H1 (cell line): ENCODE measurements around the gene ZNF471. TPM values are rescaled to one million over a fixed set of nuclear protein-coding genes. Genes with fewer than 3 reads are reported as not detected.

Experiments
- CTCF ChIA-PET: fragments of 300-600 bp; sonication (Branson Sonifier 250); formaldehyde crosslinking; loops from one replicate; lab custom pipeline; 2021; ENCODE audit not compliant: partially characterized antibody; lab: Charles Lee
- POLR2A ChIA-PET: fragments of 300-600 bp; sonication (Branson Sonifier 250); formaldehyde crosslinking; loops from one replicate; lab custom pipeline; 2021; ENCODE audit warnings: inconsistent platforms; ENCODE audit not compliant: partially characterized antibody; lab: Charles Lee
- DNase-seq, 2 experiments: peaks; one replicate each; pipeline versions ENCODE4 v3.0.0 to v3.0.0-alpha.2; 2010 to 2022; ENCODE audit warnings: low spot score in 2 of 2, low read depth in 1 of 2, mixed read lengths in 1 of 2
- FAIRE-seq: peaks from 2 replicates; lab custom pipeline; 2011; peaks lifted over from hg19 to GRCh38; lab: Jason Lieb, UNC
- H2AFZ ChIP-seq: 2 replicates; pipeline ENCODE4 v1.8.1; 2012; ENCODE audit warnings: low read length, inconsistent platforms
- H2AK5ac ChIP-seq: 2 replicates; pipeline ENCODE4 v1.6.1; 2013; ENCODE audit warnings: low read depth, low read length
- H2BK120ac ChIP-seq: replicated peaks from 2 replicates; pipeline ENCODE3; 2013; ENCODE audit warnings: low read depth, low read length, inconsistent platforms
- H2BK12ac ChIP-seq: 2 replicates; pipeline ENCODE4 v1.6.1; 2013; ENCODE audit warnings: low read depth, low read length
- H2BK15ac ChIP-seq: 2 replicates; pipeline ENCODE4 v1.6.1; 2013; ENCODE audit warnings: low read length
- H2BK20ac ChIP-seq: 2 replicates; pipeline ENCODE4 v1.6.1; 2013; ENCODE audit warnings: low read length
- H2BK5ac ChIP-seq: 2 replicates; pipeline ENCODE4 v1.6.1; 2013; ENCODE audit warnings: low read depth, low read length
- H3K14ac ChIP-seq: 2 replicates; pipeline ENCODE4 v1.6.1; 2013; ENCODE audit warnings: inconsistent platforms; ENCODE audit not compliant: insufficient read length
- H3K18ac ChIP-seq: 2 replicates; pipeline ENCODE4 v1.6.1; 2013; ENCODE audit warnings: low read length; ENCODE audit errors: extremely low read depth
- H3K23ac ChIP-seq: 2 replicates; pipeline ENCODE4 v1.6.1; 2013; ENCODE audit warnings: inconsistent platforms; ENCODE audit not compliant: insufficient read length
- H3K23me2 ChIP-seq: 2 replicates; pipeline ENCODE4 v1.6.1; 2013; ENCODE audit warnings: low read depth, low read length
- H3K27ac ChIP-seq: 2 replicates; pipeline ENCODE4 v1.6.1; 2011; ENCODE audit warnings: low read depth, low read length, inconsistent platforms
- H3K27me3 ChIP-seq, 4 experiments: replicated peaks in 1 of 4; 1 replicate in 1 of 4; 2 replicates in 3 of 4; pipeline versions ENCODE4 v1.6.1 to v1.8.1; 2011 to 2013; ENCODE audit warnings: low read length in 3 of 4, mild to moderate bottlenecking in 3 of 4, inconsistent platforms in 2 of 4, mixed read lengths in 2 of 4, moderate library complexity in 1 of 4; ENCODE audit not compliant: control insufficient read depth in 3 of 4, insufficient read depth in 3 of 4; ENCODE audit errors: extremely low read depth in 1 of 4
- H3K36me3 ChIP-seq, 4 experiments: 2 replicates each; pipeline versions ENCODE4 v1.6.1 to v1.8.1; 2011 to 2013; ENCODE audit warnings: mild to moderate bottlenecking in 4 of 4, low read length in 3 of 4, moderate library complexity in 2 of 4, control low read depth in 1 of 4, inconsistent platforms in 1 of 4; ENCODE audit not compliant: insufficient read depth in 4 of 4, control insufficient read depth in 2 of 4
- H3K4ac ChIP-seq: replicated peaks from 2 replicates; pipeline ENCODE3; 2013; ENCODE audit warnings: low read length, low read depth, mixed read lengths, inconsistent platforms; ENCODE audit not compliant: insufficient read length
- H3K4me1 ChIP-seq, 4 experiments: replicated peaks in 1 of 4; 1 replicate in 1 of 4; 2 replicates in 3 of 4; pipeline versions ENCODE4 v1.6.1 to v1.8.1; 2011 to 2013; ENCODE audit warnings: low read length in 3 of 4, inconsistent platforms in 2 of 4, mixed read lengths in 1 of 4; ENCODE audit not compliant: insufficient read depth in 4 of 4, control insufficient read depth in 3 of 4
- H3K4me2 ChIP-seq, 2 experiments: 2 replicates each; pipeline versions ENCODE4 v1.6.1 to v1.8.1; 2011 to 2013; ENCODE audit warnings: low read depth in 2 of 2, low read length in 2 of 2, control low read depth in 1 of 2, inconsistent platforms in 1 of 2, mild to moderate bottlenecking in 1 of 2; ENCODE audit not compliant: insufficient read depth in 1 of 2
- H3K4me3 ChIP-seq, 4 experiments: fragments of 200-600, 300-600 bp in 1 of 4; sonication (generic), shearing (Covaris generic), sonication (Bioruptor Twin) in 1 of 4; 2 replicates each; pipeline versions ENCODE4 v1.5.1 to v1.8.1; 2011 to 2016; ENCODE audit warnings: low read length in 4 of 4, low read depth in 3 of 4, control low read depth in 2 of 4, inconsistent platforms in 2 of 4, mild to moderate bottlenecking in 2 of 4, mixed read lengths in 1 of 4, moderate library complexity in 1 of 4; ENCODE audit not compliant: insufficient read depth in 2 of 4; ENCODE audit errors: extremely low read depth in 1 of 4
- H3K56ac ChIP-seq: replicated peaks from 2 replicates; pipeline ENCODE3; 2013; ENCODE audit warnings: low read depth, mild to moderate bottlenecking, mixed read lengths, low read length, inconsistent platforms; ENCODE audit not compliant: insufficient read length
- H3K79me1 ChIP-seq: 2 replicates; pipeline ENCODE4 v1.6.1; 2013; ENCODE audit warnings: low read depth, low read length, control low read depth
- H3K79me2 ChIP-seq, 2 experiments: 2 replicates each; pipeline versions ENCODE4 v1.6.1 to v1.8.1; 2012 to 2013; ENCODE audit warnings: low read length in 2 of 2, mild to moderate bottlenecking in 2 of 2, inconsistent platforms in 1 of 2; ENCODE audit not compliant: insufficient read depth in 2 of 2, control insufficient read depth in 1 of 2
- H3K9ac ChIP-seq, 4 experiments: replicated peaks in 1 of 4; 1 replicate in 1 of 4; 2 replicates in 3 of 4; pipeline versions ENCODE4 v1.6.1 to v1.8.1; 2011 to 2013; ENCODE audit warnings: low read depth in 3 of 4, low read length in 3 of 4, control low read depth in 2 of 4, mild to moderate bottlenecking in 2 of 4, moderate library complexity in 2 of 4, inconsistent platforms in 1 of 4; ENCODE audit errors: extremely low read depth in 1 of 4
- H3K9me3 ChIP-seq, 2 experiments: 2 replicates each; pipeline versions ENCODE4 v1.6.1 to v1.8.1; 2012 to 2013; ENCODE audit warnings: mild to moderate bottlenecking in 2 of 2, moderate library complexity in 2 of 2, control low read depth in 1 of 2, inconsistent platforms in 1 of 2, low read depth in 1 of 2, low read length in 1 of 2, mixed read lengths in 1 of 2; ENCODE audit not compliant: insufficient read depth in 2 of 2
- H4K20me1 ChIP-seq, 2 experiments: replicated peaks in 1 of 2; 2 replicates each; pipeline versions ENCODE3 to v1.8.1; 2011 to 2013; ENCODE audit warnings: inconsistent platforms in 2 of 2, low read length in 2 of 2, mild to moderate bottlenecking in 1 of 2; ENCODE audit not compliant: insufficient read depth in 2 of 2, control insufficient read depth in 1 of 2
- H4K5ac ChIP-seq: 2 replicates; pipeline ENCODE4 v1.6.1; 2013; ENCODE audit warnings: low read length, low read depth, mixed read lengths, inconsistent platforms; ENCODE audit not compliant: insufficient read length
- H4K8ac ChIP-seq: 2 replicates; pipeline ENCODE4 v1.8.0; 2013; ENCODE audit warnings: mild to moderate bottlenecking, moderate library complexity, low read length, inconsistent platforms; ENCODE audit not compliant: insufficient read depth; ENCODE audit errors: extremely low read depth
- H4K91ac ChIP-seq: replicated peaks from 2 replicates; pipeline ENCODE3; 2013; ENCODE audit warnings: low read length, mixed read lengths, inconsistent platforms; ENCODE audit not compliant: insufficient read length
- CHD2 ChIP-seq: IDR thresholded peaks from 2 replicates; pipeline ENCODE4 v1.6.1; 2012; ENCODE audit warnings: low read length, improper control_type of control experiment
- KDM4A ChIP-seq: IDR thresholded peaks from one replicate; pipeline ENCODE4 v1.7.1; 2012; ENCODE audit warnings: low read depth, mild to moderate bottlenecking, moderate library complexity, low read length, inconsistent platforms; ENCODE audit not compliant: severe bottlenecking
- RFX5 ChIP-seq: IDR thresholded peaks from 2 replicates; pipeline ENCODE4 v1.6.1; 2011; ENCODE audit warnings: low read depth, low read length, improper control_type of control experiment, borderline replicate concordance
- SIN3A ChIP-seq, 2 experiments: IDR thresholded peaks in 1 of 2; conservative IDR thresholded peaks in 1 of 2; 2 replicates each; pipeline ENCODE4 v1.6.1; 2011 to 2012; ENCODE audit warnings: low read length in 2 of 2, improper control_type of control experiment in 1 of 2, low read depth in 1 of 2, mild to moderate bottlenecking in 1 of 2
- USF2 ChIP-seq: IDR thresholded peaks from 2 replicates; pipeline ENCODE4 v1.6.1; 2011; ENCODE audit warnings: low read length, improper control_type of control experiment
- ZNF274 ChIP-seq: IDR thresholded peaks from 2 replicates; pipeline ENCODE4 v1.7.0; 2012; ENCODE audit warnings: low read length, borderline replicate concordance; ENCODE audit errors: extremely low read depth
- WGBS, 2 experiments: shearing (Covaris generic) in 1 of 2; methylation state at CpG; one replicate each; pipeline versions ENCODE4 v1.1.6 to v1.1.7; 2013 to 2015; ENCODE audit warnings: low lambda C conversion rate in 2 of 2, mixed read lengths in 2 of 2, inconsistent platforms in 1 of 2, low coverage in 1 of 2, missing lambda C conversion rate in 1 of 2; ENCODE audit not compliant: insufficient replicate concordance in 2 of 2, insufficient coverage in 1 of 2, insufficient read length in 1 of 2; ENCODE audit errors: extremely low coverage in 1 of 2, missing lambda C conversion rate in 1 of 2; 5-methylcytosine and 5-hydroxymethylcytosine counted together
- polyA plus RNA-seq, 7 experiments: library from polyadenylated mRNA; depleted of rRNA in 3 of 7; stranded (reverse) in 5 of 7; unstranded in 2 of 7; fragments of >200 nt in 5 of 7; fragments of 200-250 nt in 2 of 7; gene quantifications; 1 replicate in 5 of 7; 2 replicates in 1 of 7; 4 replicates in 1 of 7; pipeline versions ENCODE4 v1.2.1 to v1.2.3, GENCODE V29; 2011 to 2013; ENCODE audit warnings: missing spikeins in 2 of 7, mixed read lengths in 2 of 7
- total RNA-seq: library from RNA; stranded (reverse); fragmentation: NEBNext Ultra II Directional; extraction: Animal tissue kit (Norgen Biotek cat#: 25700); gene quantifications from 2 replicates; pipeline ENCODE4 v1.2.1, GENCODE V29; 2021

ZNF471 gene
- total and polyA plus RNA-seq, 2 of the 8 experiments (the other 6 are each of a cell fraction or from before 2014, with no cell fraction given), result 0.73 to 0.74 TPM

DNA sequence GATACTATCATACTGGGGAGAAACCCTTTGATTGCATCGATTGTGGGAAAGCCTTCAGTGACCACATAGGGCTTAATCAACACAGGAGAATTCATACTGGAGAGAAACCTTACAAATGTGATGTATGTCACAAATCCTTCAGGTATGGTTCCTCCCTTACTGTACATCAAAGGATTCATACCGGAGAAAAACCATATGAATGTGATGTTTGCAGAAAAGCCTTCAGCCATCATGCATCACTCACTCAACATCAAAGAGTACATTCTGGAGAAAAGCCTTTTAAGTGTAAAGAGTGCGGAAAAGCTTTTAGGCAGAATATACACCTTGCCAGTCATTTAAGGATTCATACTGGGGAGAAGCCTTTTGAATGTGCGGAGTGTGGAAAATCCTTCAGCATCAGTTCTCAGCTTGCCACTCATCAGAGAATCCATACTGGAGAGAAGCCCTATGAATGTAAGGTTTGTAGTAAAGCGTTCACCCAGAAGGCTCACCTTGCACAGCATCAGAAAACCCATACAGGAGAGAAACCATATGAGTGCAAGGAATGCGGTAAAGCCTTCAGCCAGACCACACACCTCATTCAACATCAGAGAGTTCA is 46.7 kb downstream of the ZNF471 start:
- WGBS, 2 experiments, result 69% methylated on average over 6 of the region's 6 CpGs; no CpG with 5 or more reads in 1 of the 2 experiments
- no peak overlapping the region for H3K18ac ChIP-seq
- ChIA-PET POLR2A (interaction anchor here (0.8 to 1.4 kb wide), 2 partner anchors 9 to 14 kb away, joined by 3 read pairs; no protein-coding TSS in a partner anchor), CTCF (interaction anchor here (1.0 kb wide), 1 partner anchor 488 kb away, joined by 3 read pairs; no protein-coding TSS in a partner anchor)
- H3K27ac ChIP-seq, result no peak overlapping the region
- DNase-seq, result no peak
- H3K9me3 ChIP-seq, result peaks cover 37 to 43% of the 10 kb centered on the region in 2 experiments
- no peak overlapping the region for H3K14ac ChIP-seq
- TF ChIP-seq ZNF274, result peak; percentile 64; the same call in 1 of the 2 replicates
- TF ChIP-seq RFX5, result no peak
- TF ChIP-seq USF2, result no peak
- no peak for TF ChIP-seq KDM4A
- no peak for TF ChIP-seq CHD2
- TF ChIP-seq SIN3A (conservative IDR thresholded peaks at IDR 0.05 in 1 of 2, IDR thresholded peaks at IDR 0.05 in 1 of 2; ENCODE audit: low read depth in 1 of 2, low read length in 2 of 2), result no peak
- H3K4me3 ChIP-seq, result no peak overlapping the region
- H3K4ac ChIP-seq, result no peak overlapping the region
- no peak overlapping the region for H2BK20ac ChIP-seq
- H3K56ac ChIP-seq, result no peak overlapping the region
- no peak overlapping the region for H4K91ac ChIP-seq
- no peak overlapping the region for H2AK5ac ChIP-seq
- no peak overlapping the region for H4K8ac ChIP-seq
- H2BK5ac ChIP-seq, result no peak overlapping the region
- no peaks in the 10 kb centered on the region for H3K4me1 ChIP-seq
- no peak overlapping the region for H2AFZ ChIP-seq
- no peaks in the 10 kb centered on the region; the same call in 1 of the 2 replicates for H3K79me1 ChIP-seq
- H3K4me2 ChIP-seq, result no peak overlapping the region
- no peak overlapping the region for H4K5ac ChIP-seq
- peaks cover 7 to 36% (median 23%) of the 10 kb centered on the region in 4 experiments; a peak in 6 of 8 replicates for H3K36me3 ChIP-seq
- H2BK15ac ChIP-seq, result no peak overlapping the region
- no peaks in the 10 kb centered on the region for H3K27me3 ChIP-seq
- no peak overlapping the region for H2BK12ac ChIP-seq
- no peak for FAIRE-seq
- H3K23me2 ChIP-seq, result no peaks in the 10 kb centered on the region
- H3K23ac ChIP-seq, result no peak overlapping the region
- no peak overlapping the region for H3K9ac ChIP-seq
- H2BK120ac ChIP-seq, result no peak overlapping the region
- H4K20me1 ChIP-seq, result no peaks in the 10 kb centered on the region
- H3K79me2 ChIP-seq, result no peaks in the 10 kb centered on the region
